Gastrocnemius medialis (tissue), 4 donors: ENCODE data around the gene ELAVL1. TPM values are rescaled to one million over a fixed set of nuclear protein-coding genes. Genes with fewer than 3 reads are reported as not detected.

ENCODE experiments used
- ATAC-seq, 2 donors: fragments of 150-250 bp; one replicate each; pipeline ENCODE4 v1.9.1; 2016
- DNase-seq, 2 donors: peaks; one replicate each; pipeline ENCODE4 v3.0.0-alpha.2; 2019
- H3K27ac ChIP-seq, 4 donors: fragments of 200-600 bp; sonication (generic); 1 replicate in 1 of 4; 2 replicates in 3 of 4; pipeline ENCODE4 v1.5.1; 2016 to 2018; ENCODE audit warnings: mild to moderate bottlenecking in 2 of 4, moderate library complexity in 1 of 4
- H3K27me3 ChIP-seq, 3 donors: fragments of 200-600 bp; sonication (generic) in 2 of 3; 1 replicate in 1 of 3; 2 replicates in 2 of 3; pipeline versions ENCODE4 v1.5.1 to v1.6.0; 2016 to 2019; ENCODE audit warnings: mild to moderate bottlenecking in 1 of 3, moderate library complexity in 1 of 3
- H3K36me3 ChIP-seq, 2 donors: fragments of 200-600 bp; sonication (generic) in 1 of 2; one replicate each; pipeline ENCODE4 v1.5.1; 2017 to 2018
- H3K4me1 ChIP-seq, 2 donors: fragments of 200-600 bp; sonication (generic) in 1 of 2; one replicate each; pipeline ENCODE4 v1.5.1; 2016 to 2017; ENCODE audit warnings: mild to moderate bottlenecking in 2 of 2
- H3K4me3 ChIP-seq, 4 donors: fragments of 200-600 bp; sonication (generic) in 3 of 4; 1 replicate in 1 of 4; 2 replicates in 3 of 4; pipeline ENCODE4 v1.5.1; 2016 to 2019; ENCODE audit warnings: mild to moderate bottlenecking in 2 of 4
- H3K9me3 ChIP-seq, 3 donors: fragments of 200-600 bp; sonication (generic) in 2 of 3; 1 replicate in 1 of 3; 2 replicates in 2 of 3; pipeline ENCODE4 v1.5.1; 2016 to 2019
- POLR2A ChIP-seq, 2 donors: fragments of 450-650 bp; IDR thresholded peaks; one replicate each; pipeline ENCODE4 v1.6.1; 2017; ENCODE audit warnings: antibody characterized with exemption in 2 of 2, mild to moderate bottlenecking in 2 of 2, moderate library complexity in 2 of 2
- in situ Hi-C, 4 donors: fragments of 200-750 bp; cut with MboI; loops; one replicate each; pipeline versions ENCODE4 v1.15.0 to v1.8.0; 2017; ENCODE audit warnings: low sequenced_read_pairs in 4 of 4
- intact Hi-C: fragments of 100-400 bp; cut with DNase I; formaldehyde crosslinking; loops from one replicate; pipeline ENCODE4 v1.15.1; 2023; ENCODE audit warnings: low total_unique reads
- total RNA-seq, 4 donors: library from RNA; depleted of rRNA; stranded (reverse); fragments of >200 nt; gene quantifications; one replicate each; pipeline versions ENCODE4 v1.1.0 to v1.2.3, GENCODE V29; 2016
- TF ChIP-seq, protein P1 (sequence below), 5 experiments: fragments of 450-650 bp in 3 of 5; fragments of 200-600 bp in 2 of 5; sonication (generic) in 2 of 5; IDR thresholded peaks in 4 of 5; conservative IDR thresholded peaks in 1 of 5; 1 replicate in 4 of 5; 2 replicates in 1 of 5; pipeline ENCODE4 v1.5.1; 2016 to 2019; ENCODE audit warnings: antibody characterized with exemption in 5 of 5, mild to moderate bottlenecking in 3 of 5, moderate library complexity in 3 of 5

Gene ELAVL1
- total RNA-seq, 4 donors from 2014 or later: 18.2 to 40.5 (median 28.9) TPM

DNA sequence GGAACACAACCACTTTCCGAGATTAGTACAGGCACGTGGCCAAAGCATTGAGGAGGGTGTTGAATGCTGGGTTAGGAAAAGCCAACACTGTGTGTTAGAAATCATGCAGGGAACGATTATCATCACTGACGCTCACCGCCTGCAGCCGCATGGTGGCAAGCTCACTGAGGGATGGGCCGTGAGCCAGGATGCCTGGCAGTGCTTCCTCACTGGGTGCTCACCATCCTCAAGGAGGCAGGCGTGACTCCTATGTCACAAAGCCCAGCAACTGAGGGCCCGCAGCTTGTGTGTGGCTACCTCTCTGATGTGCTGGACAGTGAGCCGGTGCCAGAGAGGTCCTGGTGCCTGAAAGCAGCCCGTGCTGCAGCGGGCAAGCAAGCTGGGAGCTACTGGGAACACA, 31.6 kb downstream of the ELAVL1 start:
- Histone ChIP-seq H3K36me3 (peaks cover 0 to 9% of the 10 kb centered on the region in 2 donors), H3K27ac (peak overlapping the region; percentile 58 to 78 (median 67)), H3K27me3 (no peaks in the 10 kb centered on the region), H3K4me3 (no peak overlapping the region), H3K9me3 (no peaks in the 10 kb centered on the region), H3K4me1 (peaks cover 26 to 28% of the 10 kb centered on the region in 2 donors)
- in situ Hi-C loops: no loop called here
- intact Hi-C loops: loop anchor here (1.0 to 2.0 kb wide), 2 partner anchors 17 to 28 kb away; no protein-coding TSS in a partner anchor
- DNase-seq: peak; percentile 68 to 81
- no peak for TF ChIP-seq POLR2A (IDR thresholded peaks at IDR 0.05)
- TF ChIP-seq, protein P1, sequence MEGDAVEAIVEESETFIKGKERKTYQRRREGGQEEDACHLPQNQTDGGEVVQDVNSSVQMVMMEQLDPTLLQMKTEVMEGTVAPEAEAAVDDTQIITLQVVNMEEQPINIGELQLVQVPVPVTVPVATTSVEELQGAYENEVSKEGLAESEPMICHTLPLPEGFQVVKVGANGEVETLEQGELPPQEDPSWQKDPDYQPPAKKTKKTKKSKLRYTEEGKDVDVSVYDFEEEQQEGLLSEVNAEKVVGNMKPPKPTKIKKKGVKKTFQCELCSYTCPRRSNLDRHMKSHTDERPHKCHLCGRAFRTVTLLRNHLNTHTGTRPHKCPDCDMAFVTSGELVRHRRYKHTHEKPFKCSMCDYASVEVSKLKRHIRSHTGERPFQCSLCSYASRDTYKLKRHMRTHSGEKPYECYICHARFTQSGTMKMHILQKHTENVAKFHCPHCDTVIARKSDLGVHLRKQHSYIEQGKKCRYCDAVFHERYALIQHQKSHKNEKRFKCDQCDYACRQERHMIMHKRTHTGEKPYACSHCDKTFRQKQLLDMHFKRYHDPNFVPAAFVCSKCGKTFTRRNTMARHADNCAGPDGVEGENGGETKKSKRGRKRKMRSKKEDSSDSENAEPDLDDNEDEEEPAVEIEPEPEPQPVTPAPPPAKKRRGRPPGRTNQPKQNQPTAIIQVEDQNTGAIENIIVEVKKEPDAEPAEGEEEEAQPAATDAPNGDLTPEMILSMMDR (IDR thresholded peaks at IDR 0.05 in 4 of 5, conservative IDR thresholded peaks at IDR 0.05 in 1 of 5): peak in 1 of 5 experiments; percentile 31
- peak; percentile 70 to 72 for ATAC-seq

GRCh38 chr19:7971553-7972520, 33.6 kb downstream of the ELAVL1 start:
- peaks cover 18 to 19% of the 10 kb centered on the region in 2 donors for H3K4me1 ChIP-seq
- H3K36me3 ChIP-seq: peaks cover 0 to 18% of the 10 kb centered on the region in 2 donors
- H3K9me3 ChIP-seq: no peaks in the 10 kb centered on the region
- intact Hi-C loops: no loop called here
- DNase-seq (no peak), ATAC-seq (no peak)
- H3K27ac ChIP-seq: no peak overlapping the region
- no peak overlapping the region for H3K4me3 ChIP-seq
- H3K27me3 ChIP-seq: no peaks in the 10 kb centered on the region
- TF ChIP-seq, protein P1 (IDR thresholded peaks at IDR 0.05 in 4 of 5, conservative IDR thresholded peaks at IDR 0.05 in 1 of 5): no peak
- no peak for TF ChIP-seq POLR2A (IDR thresholded peaks at IDR 0.05)
- in situ Hi-C loops: no loop called here

- Histone ChIP-seq H3K9me3 (no peaks in the 10 kb centered on the region), H3K27me3 (no peaks in the 10 kb centered on the region), H3K27ac (no peak overlapping the region), H3K4me1 (peaks cover 18 to 19% of the 10 kb centered on the region in 2 donors), H3K4me3 (no peak overlapping the region), H3K36me3 (peaks cover 0 to 22% of the 10 kb centered on the region in 2 donors)
- in situ Hi-C loops (no loop called here), intact Hi-C loops (loop anchor here (1.0 kb wide), 1 partner anchor 282 kb away; no protein-coding TSS in a partner anchor)
- ATAC-seq: no peak
- DNase-seq: peak in 1 of 2 donors; percentile 35
- TF ChIP-seq POLR2A (IDR thresholded peaks at IDR 0.05): no peak
- TF ChIP-seq, protein P1 (IDR thresholded peaks at IDR 0.05 in 4 of 5, conservative IDR thresholded peaks at IDR 0.05 in 1 of 5): peak; percentile 52 to 77 (median 69)
Measured at GRCh38 chr19:7970716-7971448, 34.6 kb downstream of the ELAVL1 start.

- Histone ChIP-seq H3K9me3 (no peaks in the 10 kb centered on the region), H3K27ac (no peak overlapping the region), H3K4me1 (peaks cover 7% of the 10 kb centered on the region in 2 donors), H3K27me3 (no peaks in the 10 kb centered on the region), H3K36me3 (peaks cover 0 to 28% of the 10 kb centered on the region in 2 donors), H3K4me3 (no peak overlapping the region)
- in situ Hi-C loops: no loop called here
- no peak for DNase-seq
- intact Hi-C loops: no loop called here
- ATAC-seq: no peak
- TF ChIP-seq, protein P1 (IDR thresholded peaks at IDR 0.05 in 4 of 5, conservative IDR thresholded peaks at IDR 0.05 in 1 of 5): no peak
- TF ChIP-seq POLR2A (IDR thresholded peaks at IDR 0.05): no peak
Measured at GRCh38 chr19:7969555-7969939, 35.9 kb downstream of the ELAVL1 start.
